Transverse colon (tissue), 4 donors: ENCODE measurements around the gene C1QC.

Experiments used
- CTCF ChIP-seq, 5 experiments: fragments of 200-600 bp in 3 of 5; fragments of 450-650 bp in 2 of 5; sonication (generic) in 3 of 5; IDR thresholded peaks; 1 replicate in 2 of 5; 2 replicates in 3 of 5; pipeline ENCODE4 v1.5.1; 2016 to 2017; ENCODE audit warnings: antibody characterized with exemption in 5 of 5, inconsistent platforms in 3 of 5, mild to moderate bottlenecking in 2 of 5, moderate library complexity in 1 of 5
- POLR2A ChIP-seq: fragments of 450-650 bp; IDR thresholded peaks from one replicate; pipeline ENCODE4 v1.6.1; 2016; ENCODE audit warnings: antibody characterized with exemption, mild to moderate bottlenecking, moderate library complexity
- POLR2AphosphoS5 ChIP-seq, 3 donors: sonication (generic); formaldehyde crosslinking; IDR thresholded peaks; one replicate each; pipeline ENCODE4 v1.6.1; 2016; ENCODE audit warnings: antibody characterized with exemption in 3 of 3

- TF ChIP-seq POLR2A (no peak), CTCF (IDR thresholded peaks at IDR 0.05) (no peak), POLR2AphosphoS5 (IDR thresholded peaks at IDR 0.05) (no peak)
Observed at GRCh38 chr1:22637907-22638445, 5.5 kb upstream of the C1QC start.
